Breast epithelium (tissue), 4 donors: ENCODE measurements around the gene TLCD4. TPM values are rescaled to one million over a fixed set of nuclear protein-coding genes. Genes with fewer than 3 reads are reported as not detected.
A peak's percentile ranks its signal among the peaks of the same experiment; 100 is the strongest.

Source experiments
- DNase-seq, 2 donors: peaks; one replicate each; pipeline ENCODE4 v3.0.0-alpha.2; 2019; ENCODE audit warnings: low spot score in 2 of 2
- H3K27ac ChIP-seq, 2 donors: fragments of 200-600 bp; sonication (generic) in 1 of 2; one replicate each; pipeline ENCODE4 v1.5.1; 2016 to 2019; ENCODE audit warnings: mild to moderate bottlenecking in 1 of 2
- H3K27me3 ChIP-seq, 2 donors: fragments of 200-600 bp; sonication (generic) in 1 of 2; one replicate each; pipeline versions ENCODE4 v1.5.1 to v1.6.0; 2017 to 2019; ENCODE audit warnings: control low read depth in 1 of 2, mild to moderate bottlenecking in 1 of 2
- H3K36me3 ChIP-seq: fragments of 200-600 bp; one replicate; pipeline ENCODE4 v1.5.1; 2019
- H3K4me1 ChIP-seq, 2 donors: fragments of 200-600 bp; sonication (generic); one replicate each; pipeline ENCODE4 v1.5.1; 2016 to 2019; ENCODE audit warnings: control low read depth in 1 of 2
- H3K4me3 ChIP-seq, 3 donors: fragments of 200-600 bp; sonication (generic); 1 replicate in 2 of 3; 2 replicates in 1 of 3; pipeline ENCODE4 v1.5.1; 2016 to 2019; ENCODE audit warnings: mild to moderate bottlenecking in 3 of 3, moderate library complexity in 2 of 3
- H3K9me3 ChIP-seq, 2 donors: fragments of 200-600 bp; sonication (generic) in 1 of 2; one replicate each; pipeline ENCODE4 v1.5.1; 2016 to 2019; ENCODE audit warnings: control low read depth in 1 of 2
- POLR2A ChIP-seq: fragments of 450-650 bp; IDR thresholded peaks from one replicate; pipeline ENCODE4 v1.6.1; 2016; ENCODE audit warnings: antibody characterized with exemption, mild to moderate bottlenecking, moderate library complexity
- POLR2AphosphoS5 ChIP-seq, 3 donors: sonication (generic); formaldehyde crosslinking; IDR thresholded peaks; one replicate each; pipeline ENCODE4 v1.6.1; 2017; ENCODE audit warnings: antibody characterized with exemption in 3 of 3
- intact Hi-C: fragments of 100-400 bp; cut with DNase I; formaldehyde crosslinking; loops from one replicate; pipeline ENCODE4 v1.15.1; 2023; ENCODE audit warnings: low total_unique reads
- total RNA-seq, 3 donors: library from RNA; depleted of rRNA; stranded (reverse); fragments of >200 nt; gene quantifications; one replicate each; pipeline ENCODE4 v1.1.0, GENCODE V29; 2016
- TF ChIP-seq, protein P1 (sequence below), 3 donors: fragments of 450-650 bp; IDR thresholded peaks; one replicate each; pipeline ENCODE4 v1.5.1; 2016 to 2017; ENCODE audit warnings: antibody characterized with exemption in 3 of 3, mild to moderate bottlenecking in 3 of 3, moderate library complexity in 3 of 3

Gene TLCD4
- total RNA-seq, 3 donors from 2014 or later = 5.9 to 22.4 (median 6.9) TPM

DNA sequence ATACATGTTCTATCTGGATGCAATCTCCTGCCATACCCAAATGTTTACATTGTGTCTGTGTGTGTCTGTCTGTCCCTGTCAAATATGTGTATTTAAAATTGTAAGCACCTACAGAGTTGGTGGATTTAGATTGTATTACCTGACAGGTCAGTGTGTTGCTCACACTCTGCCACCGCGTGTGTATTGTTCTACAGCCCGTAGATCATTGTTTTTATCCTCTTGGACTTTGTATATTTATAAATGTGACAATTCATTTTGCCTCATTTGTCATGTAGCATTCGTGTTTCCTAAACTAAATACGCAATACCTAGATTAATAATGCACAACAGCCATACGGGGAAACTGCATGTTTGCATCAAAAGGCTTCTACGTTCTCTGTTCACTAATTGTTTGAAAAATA is 45.0 kb upstream of the TLCD4 start:
- TF ChIP-seq, protein P1, sequence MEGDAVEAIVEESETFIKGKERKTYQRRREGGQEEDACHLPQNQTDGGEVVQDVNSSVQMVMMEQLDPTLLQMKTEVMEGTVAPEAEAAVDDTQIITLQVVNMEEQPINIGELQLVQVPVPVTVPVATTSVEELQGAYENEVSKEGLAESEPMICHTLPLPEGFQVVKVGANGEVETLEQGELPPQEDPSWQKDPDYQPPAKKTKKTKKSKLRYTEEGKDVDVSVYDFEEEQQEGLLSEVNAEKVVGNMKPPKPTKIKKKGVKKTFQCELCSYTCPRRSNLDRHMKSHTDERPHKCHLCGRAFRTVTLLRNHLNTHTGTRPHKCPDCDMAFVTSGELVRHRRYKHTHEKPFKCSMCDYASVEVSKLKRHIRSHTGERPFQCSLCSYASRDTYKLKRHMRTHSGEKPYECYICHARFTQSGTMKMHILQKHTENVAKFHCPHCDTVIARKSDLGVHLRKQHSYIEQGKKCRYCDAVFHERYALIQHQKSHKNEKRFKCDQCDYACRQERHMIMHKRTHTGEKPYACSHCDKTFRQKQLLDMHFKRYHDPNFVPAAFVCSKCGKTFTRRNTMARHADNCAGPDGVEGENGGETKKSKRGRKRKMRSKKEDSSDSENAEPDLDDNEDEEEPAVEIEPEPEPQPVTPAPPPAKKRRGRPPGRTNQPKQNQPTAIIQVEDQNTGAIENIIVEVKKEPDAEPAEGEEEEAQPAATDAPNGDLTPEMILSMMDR (IDR thresholded peaks at IDR 0.05) = no peak
- no peak for TF ChIP-seq POLR2A
- no peak for TF ChIP-seq POLR2AphosphoS5 (IDR thresholded peaks at IDR 0.05)
- intact Hi-C loops = no loop called here
- no peak for DNase-seq
- H3K27me3 ChIP-seq = no peaks in the 10 kb centered on the region
- no peaks in the 10 kb centered on the region for H3K9me3 ChIP-seq
- no peaks in the 10 kb centered on the region for H3K4me1 ChIP-seq
- peak overlapping the region; percentile 62 to 76 (median 66) for H3K4me3 ChIP-seq
- H3K27ac ChIP-seq = peak overlapping the region; percentile 89 to 93
- H3K36me3 ChIP-seq = no peaks in the 10 kb centered on the region

DNA sequence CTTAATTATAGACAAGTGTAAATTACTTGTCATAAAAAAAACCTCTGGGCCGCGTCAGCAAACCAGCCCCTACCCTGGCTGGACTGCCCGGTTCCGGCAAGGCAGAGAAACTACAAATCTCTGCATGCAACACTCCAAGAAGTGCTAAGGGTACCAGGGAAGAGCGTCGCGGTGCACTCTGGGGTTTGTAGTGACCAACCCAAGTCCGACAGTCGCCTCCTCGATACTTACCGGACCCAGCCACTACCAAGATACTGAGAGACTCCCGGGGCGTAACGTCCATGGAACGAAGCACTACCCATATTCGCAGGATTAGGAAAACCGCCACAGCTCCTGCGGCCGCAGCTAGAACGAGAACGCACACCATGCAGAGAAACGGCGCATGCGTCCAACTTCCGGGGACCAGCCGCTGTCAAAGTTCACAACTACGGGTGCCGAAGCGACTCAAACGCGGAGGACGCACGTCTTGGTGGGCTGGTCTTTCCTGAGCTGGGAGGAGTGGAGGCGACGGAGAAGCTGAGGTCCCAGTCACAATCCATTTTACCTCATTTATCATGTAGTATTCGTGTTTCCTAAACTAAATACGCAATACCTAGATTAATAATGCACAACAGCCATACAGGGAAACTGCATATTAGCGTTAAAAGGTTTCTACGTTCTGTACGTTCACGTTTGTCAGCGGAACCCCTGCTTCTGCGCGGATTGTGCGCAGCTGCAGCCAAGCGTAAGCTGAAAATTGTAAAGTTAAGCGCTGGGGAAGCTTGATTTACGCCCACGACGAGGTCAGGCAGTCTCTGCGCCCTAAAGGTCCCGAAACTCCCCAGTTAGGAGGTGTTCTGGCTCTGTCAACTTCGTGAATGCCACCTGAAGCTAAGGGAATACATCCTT is 44.4 kb upstream of the TLCD4 start, which contains the start of gene ALG14:
TSS of gene ALG14 (minus strand) at position 420 of the 888 bp plus-strand sequence. CDS start at position 367, 53 bp downstream.
- intact Hi-C loops = no loop called here
- DNase-seq = peak; percentile 89 to 93
- H3K27me3 ChIP-seq = no peaks in the 10 kb centered on the region
- H3K4me3 ChIP-seq = peak within 1 kb of the TSS; percentile 62 to 76 (median 66)
- H3K27ac ChIP-seq = peak within 1 kb of the TSS; percentile 89 to 93
- H3K36me3 ChIP-seq = no peaks in the 10 kb centered on the region
- no peaks in the 10 kb centered on the region for H3K4me1 ChIP-seq
- no peaks in the 10 kb centered on the region for H3K9me3 ChIP-seq
- TF ChIP-seq, protein P1 (IDR thresholded peaks at IDR 0.05) = no peak
- TF ChIP-seq POLR2A (peak; percentile 60), POLR2AphosphoS5 (IDR thresholded peaks at IDR 0.05) (peak; percentile 90 to 96 (median 93))

- no peaks in the 10 kb centered on the region for H3K36me3 ChIP-seq
- peak overlapping the region; percentile 62 to 76 (median 66) for H3K4me3 ChIP-seq
- no peaks in the 10 kb centered on the region for H3K27me3 ChIP-seq
- no peaks in the 10 kb centered on the region for H3K4me1 ChIP-seq
- no peak for DNase-seq
- intact Hi-C loops = no loop called here
- H3K9me3 ChIP-seq = no peaks in the 10 kb centered on the region
- peak overlapping the region; percentile 89 to 93 for H3K27ac ChIP-seq
- TF ChIP-seq, protein P1 (IDR thresholded peaks at IDR 0.05) = no peak
- TF ChIP-seq POLR2AphosphoS5 (IDR thresholded peaks at IDR 0.05) (no peak), POLR2A (no peak)
Observed at GRCh38 chr1:95073446-95073845, 43.7 kb upstream of the TLCD4 start.

DNA sequence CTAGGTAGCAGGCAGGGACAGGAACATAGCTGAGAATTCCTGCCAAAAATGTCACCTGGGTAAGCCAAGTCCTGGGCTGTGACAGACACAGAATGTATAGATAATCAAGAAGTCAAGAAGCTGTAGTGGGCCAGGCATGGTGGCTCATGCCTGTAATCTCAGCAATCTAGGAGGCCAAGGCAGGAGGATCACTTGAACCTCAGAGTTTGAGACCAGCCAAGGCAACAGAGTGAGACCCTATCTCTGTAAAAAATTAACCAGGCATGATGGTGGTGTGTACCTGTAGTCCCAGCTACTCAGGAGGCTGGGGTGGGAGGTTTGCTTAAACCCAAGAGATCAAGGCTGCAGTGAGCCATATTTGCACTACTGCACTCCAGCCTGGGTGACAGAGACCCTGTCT is 41.1 kb upstream of the TLCD4 start:
- Histone ChIP-seq H3K4me3 (no peak overlapping the region), H3K9me3 (no peaks in the 10 kb centered on the region), H3K36me3 (no peaks in the 10 kb centered on the region), H3K4me1 (no peaks in the 10 kb centered on the region), H3K27me3 (no peaks in the 10 kb centered on the region), H3K27ac (no peak overlapping the region)
- TF ChIP-seq POLR2A = no peak
- TF ChIP-seq POLR2AphosphoS5 (IDR thresholded peaks at IDR 0.05) = no peak
- TF ChIP-seq, protein P1 (IDR thresholded peaks at IDR 0.05) = no peak
- intact Hi-C loops = no loop called here
- DNase-seq = no peak

DNA sequence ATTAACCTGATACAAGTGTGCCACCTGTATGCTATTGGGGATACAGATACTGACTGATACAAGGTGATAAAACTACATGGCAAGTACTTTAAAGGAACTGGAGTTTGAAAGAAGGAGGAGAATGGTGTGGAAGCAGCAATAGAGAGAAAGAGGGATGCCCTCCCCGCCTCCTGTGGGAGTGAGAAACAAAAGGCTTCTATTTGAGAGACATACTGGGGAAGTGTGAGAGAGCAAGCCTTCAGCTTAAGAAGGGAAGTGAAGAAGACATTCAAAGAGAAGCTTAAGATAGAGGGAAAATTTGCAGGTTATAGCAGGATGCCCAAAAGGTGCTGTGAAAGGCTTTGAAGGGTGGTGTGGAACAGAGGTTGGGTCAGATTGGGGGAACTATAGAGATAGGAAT is 36.7 kb upstream of the TLCD4 start:
- H3K9me3 ChIP-seq = no peaks in the 10 kb centered on the region
- no peaks in the 10 kb centered on the region for H3K36me3 ChIP-seq
- intact Hi-C loops = no loop called here
- TF ChIP-seq POLR2A (no peak), POLR2AphosphoS5 (IDR thresholded peaks at IDR 0.05) (no peak)
- TF ChIP-seq, protein P1 (IDR thresholded peaks at IDR 0.05) = no peak
- no peaks in the 10 kb centered on the region for H3K27me3 ChIP-seq
- no peak overlapping the region for H3K4me3 ChIP-seq
- no peaks in the 10 kb centered on the region for H3K4me1 ChIP-seq
- no peak overlapping the region for H3K27ac ChIP-seq
- DNase-seq = no peak
